Skeletal muscle cell (primary cell): ENCODE data around the gene FAM174B.

ENCODE experiments used
- DNase-seq: peaks from one replicate; pipeline ENCODE4 v3.0.0-alpha.2; 2010; ENCODE audit warnings: low read depth
- H3K4me3 ChIP-seq: 2 replicates; pipeline ENCODE4 v1.5.1; 2011; ENCODE audit warnings: low read depth, mild to moderate bottlenecking, control low read depth, low read length, moderate library complexity

Gene FAM174B

GRCh38 chr15:92605225-92605944 lies 50.2 kb downstream of the FAM174B start:
- H3K4me3 ChIP-seq = no peak overlapping the region
- no peak for DNase-seq

- DNase-seq = no peak
Observed at GRCh38 chr15:92603743-92604470, 51.7 kb downstream of the FAM174B start.

GRCh38 chr15:92603278-92603677 lies 52.3 kb downstream of the FAM174B start:
- H3K4me3 ChIP-seq = no peak overlapping the region
- DNase-seq = no peak

More at GRCh38 chr15:92603743-92604470, 51.7 kb downstream of the FAM174B start:
- no peak overlapping the region for H3K4me3 ChIP-seq

- no peak overlapping the region for H3K4me3 ChIP-seq
- no peak for DNase-seq
Observed at GRCh38 chr15:92602267-92602593, 53.3 kb downstream of the FAM174B start.

GRCh38 chr15:92601592-92602266 lies 53.8 kb downstream of the FAM174B start:
- DNase-seq = no peak
- H3K4me3 ChIP-seq = no peak overlapping the region

- H3K4me3 ChIP-seq = no peak overlapping the region
- no peak for DNase-seq
Observed at GRCh38 chr15:92600856-92601255, 54.7 kb downstream of the FAM174B start.

GRCh38 chr15:92599394-92599970 lies 56.1 kb downstream of the FAM174B start:
- no peak for DNase-seq
- H3K4me3 ChIP-seq = no peak overlapping the region

GRCh38 chr15:92597548-92597947 lies 58.0 kb downstream of the FAM174B start:
- no peak for DNase-seq
- H3K4me3 ChIP-seq = no peak overlapping the region

GRCh38 chr15:92596623-92597022 lies 59.0 kb downstream of the FAM174B start:
- DNase-seq = no peak
- H3K4me3 ChIP-seq = no peak overlapping the region

- DNase-seq = no peak
- H3K4me3 ChIP-seq = no peak overlapping the region
Observed at GRCh38 chr15:92595506-92596381, 59.8 kb downstream of the FAM174B start.

GRCh38 chr15:92591275-92591674 lies 64.3 kb downstream of the FAM174B start:
- DNase-seq = no peak

GRCh38 chr15:92586966-92587365 lies 68.6 kb downstream of the FAM174B start:
- H3K4me3 ChIP-seq = no peak overlapping the region
- DNase-seq = no peak

More at GRCh38 chr15:92591275-92591674, 64.3 kb downstream of the FAM174B start:
- no peak overlapping the region for H3K4me3 ChIP-seq

GRCh38 chr15:92586383-92586942 lies 69.1 kb downstream of the FAM174B start:
- DNase-seq = no peak
- no peak overlapping the region for H3K4me3 ChIP-seq

- no peak for DNase-seq
- no peak overlapping the region for H3K4me3 ChIP-seq
Observed at GRCh38 chr15:92584105-92584504, 71.5 kb downstream of the FAM174B start.

- no peak for DNase-seq
- H3K4me3 ChIP-seq = no peak overlapping the region
Observed at GRCh38 chr15:92583096-92584034, 72.2 kb downstream of the FAM174B start.

- DNase-seq = no peak
- H3K4me3 ChIP-seq = no peak overlapping the region
Observed at GRCh38 chr15:92582206-92582605, 73.4 kb downstream of the FAM174B start.

GRCh38 chr15:92580933-92581445 lies 74.6 kb downstream of the FAM174B start:
- no peak overlapping the region for H3K4me3 ChIP-seq
- no peak for DNase-seq

GRCh38 chr15:92580521-92580920 lies 75.1 kb downstream of the FAM174B start:
- no peak overlapping the region for H3K4me3 ChIP-seq
- DNase-seq = no peak
